GM23338 (cell line): ENCODE results near the gene MOK. TPM values are rescaled to one million over a fixed set of nuclear protein-coding genes. Genes with fewer than 3 reads are reported as not detected.

Source experiments
- ATAC-seq: fragments of 200-7000 bp; cut with Tn5 transposase; 3 replicates; pipeline ENCODE4 v1.9.1; 2020
- DNase-seq: peaks from one replicate; pipeline ENCODE4 v3.0.0-alpha.2; 2015; ENCODE audit warnings: low spot score
- H2AFZ ChIP-seq: fragments of 200-600 bp; sonication (generic); 2 replicates; pipeline ENCODE4 v1.8.0; 2016; ENCODE audit warnings: antibody characterized with exemption, mild to moderate bottlenecking, moderate library complexity
- H3F3A ChIP-seq: fragments of 200-600 bp; sonication (generic); replicated peaks from 2 replicates; pipeline ENCODE4 v1.8.0; 2017; ENCODE audit warnings: antibody characterized with exemption, mixed run types, low read depth
- H3K27ac ChIP-seq: fragments of 200-600 bp; sonication (generic); 2 replicates; pipeline ENCODE4 v1.6.1; 2016; ENCODE audit warnings: low read depth
- H3K27me3 ChIP-seq: fragments of 200-600 bp; sonication (generic); 2 replicates; pipeline ENCODE4 v1.8.0; 2016; ENCODE audit warnings: mild to moderate bottlenecking, mixed run types, moderate library complexity; ENCODE audit not compliant: insufficient read depth
- H3K36me3 ChIP-seq: fragments of 200-600 bp; sonication (generic); 2 replicates; pipeline ENCODE4 v1.8.0; 2016; ENCODE audit warnings: mild to moderate bottlenecking; ENCODE audit not compliant: insufficient read depth
- H3K4me1 ChIP-seq: fragments of 200-600 bp; sonication (generic); 2 replicates; pipeline ENCODE4 v1.8.0; 2016; ENCODE audit warnings: mild to moderate bottlenecking, moderate library complexity; ENCODE audit not compliant: insufficient read depth
- H3K4me2 ChIP-seq: fragments of 200-600 bp; sonication (generic); 2 replicates; pipeline ENCODE4 v1.7.1; 2017; ENCODE audit warnings: mixed run types
- H3K4me3 ChIP-seq: fragments of 200-600 bp; sonication (generic); 2 replicates; pipeline ENCODE4 v1.6.1; 2016; ENCODE audit warnings: mixed run types
- H3K79me2 ChIP-seq: fragments of 200-600 bp; sonication (generic); replicated peaks from 2 replicates; pipeline ENCODE4 v1.8.0; 2017; ENCODE audit warnings: mild to moderate bottlenecking; ENCODE audit not compliant: insufficient read depth
- H3K9me2 ChIP-seq: fragments of 200-600 bp; sonication (generic); 2 replicates; pipeline ENCODE4 v1.8.0; 2017; ENCODE audit not compliant: insufficient read depth
- H4K20me1 ChIP-seq: fragments of 200-600 bp; sonication (generic); replicated peaks from 2 replicates; pipeline ENCODE4 v1.8.0; 2017; ENCODE audit warnings: mild to moderate bottlenecking; ENCODE audit not compliant: insufficient read depth
- H3K27ac Mint-ChIP-seq: 2 replicates; pipeline ENCODE4 v1.8.0; 2020; ENCODE audit warnings: inconsistent platforms, mild to moderate bottlenecking, moderate library complexity, mixed read lengths
- H3K27me3 Mint-ChIP-seq: 3 replicates; pipeline ENCODE4 v1.8.0; 2022; ENCODE audit warnings: low read depth, mild to moderate bottlenecking, moderate library complexity, mixed read lengths, inconsistent platforms; ENCODE audit not compliant: insufficient read depth, poor library complexity
- H3K36me3 Mint-ChIP-seq: 3 replicates; pipeline ENCODE4 v1.8.0; 2021; ENCODE audit warnings: low read depth, mild to moderate bottlenecking, inconsistent platforms, moderate library complexity, mixed read lengths
- H3K4me1 Mint-ChIP-seq: 3 replicates; pipeline ENCODE4 v1.8.0; 2020; ENCODE audit warnings: mild to moderate bottlenecking, inconsistent platforms, mixed read lengths
- H3K4me3 Mint-ChIP-seq: 3 replicates; pipeline ENCODE4 v1.8.0; 2021; ENCODE audit warnings: moderate library complexity, mild to moderate bottlenecking, inconsistent platforms, mixed read lengths
- H3K9me3 Mint-ChIP-seq: 3 replicates; pipeline ENCODE4 v1.8.0; 2020; ENCODE audit warnings: moderate library complexity, mild to moderate bottlenecking, inconsistent platforms, mixed read lengths
- CREB1 ChIP-seq: fragments of 250-450 bp; sonication (Bioruptor Pico); IDR thresholded peaks from 2 replicates; pipeline ENCODE4 v1.5.0; 2020; ENCODE audit warnings: low read depth, mild to moderate bottlenecking, moderate library complexity
- CTCF ChIP-seq, 2 experiments: fragments of 200-600 bp in 1 of 2; sonication (generic) in 1 of 2; conservative IDR thresholded peaks; 2 replicates each; pipeline versions ENCODE4 v1.5.1 to v1.6.1; 2016 to 2017; ENCODE audit warnings: antibody characterized with exemption in 2 of 2, low read depth in 2 of 2, mild to moderate bottlenecking in 2 of 2, moderate library complexity in 1 of 2
- EZH2 ChIP-seq: fragments of 200-600 bp; sonication (generic); IDR thresholded peaks from one replicate; pipeline ENCODE4 v1.8.0; 2017; ENCODE audit warnings: antibody characterized with exemption, mild to moderate bottlenecking, low read depth; ENCODE audit not compliant: unreplicated experiment
- EZH2phosphoT487 ChIP-seq: fragments of 200-600 bp; sonication (generic); IDR thresholded peaks from one replicate; pipeline ENCODE4 v1.8.1; 2018; ENCODE audit warnings: antibody characterized with exemption; ENCODE audit not compliant: unreplicated experiment
- JUNB ChIP-seq: IDR thresholded peaks from one replicate; pipeline ENCODE4 v1.6.1; 2016; ENCODE audit warnings: antibody characterized with exemption; ENCODE audit not compliant: unreplicated experiment
- NANOG ChIP-seq: IDR thresholded peaks from 2 replicates; pipeline ENCODE4 v1.6.1; 2016; ENCODE audit warnings: antibody characterized with exemption, borderline replicate concordance
- POLR2AphosphoS5 ChIP-seq: IDR thresholded peaks from 2 replicates; pipeline ENCODE4 v1.6.1; 2016; ENCODE audit warnings: antibody characterized with exemption, low read depth
- REST ChIP-seq: IDR thresholded peaks from one replicate; pipeline ENCODE4 v1.6.1; 2018; ENCODE audit warnings: antibody characterized with exemption; ENCODE audit not compliant: unreplicated experiment
- STAT1 ChIP-seq: IDR thresholded peaks from one replicate; pipeline ENCODE4 v1.6.1; 2016; ENCODE audit warnings: antibody characterized with exemption; ENCODE audit not compliant: unreplicated experiment
- ZNF114 ChIP-seq: fragments of 250-450 bp; sonication (Bioruptor Pico); IDR thresholded peaks from 2 replicates; pipeline ENCODE4 v1.5.0; 2020; ENCODE audit warnings: mild to moderate bottlenecking, moderate library complexity
- ZNF331 ChIP-seq: fragments of 250-450 bp; sonication (Bioruptor Pico); IDR thresholded peaks from 2 replicates; pipeline ENCODE4 v1.5.0; 2020; ENCODE audit warnings: low read depth, mild to moderate bottlenecking, moderate library complexity
- ZNF462 ChIP-seq: fragments of 250-450 bp; sonication (Bioruptor Pico); IDR thresholded peaks from 2 replicates; pipeline ENCODE4 v1.5.0; 2020; ENCODE audit warnings: mild to moderate bottlenecking, moderate library complexity
- polyA plus RNA-seq: library from polyadenylated mRNA; unstranded; fragments of >200 nt; fragmentation: Nextera tagmentation; extraction: Ambion mirVana; gene quantifications from 2 replicates; pipeline ENCODE4 v1.2.1, GENCODE V29; 2016
- total RNA-seq: library from RNA; depleted of rRNA; stranded (reverse); fragments of >200 nt; shearing (Covaris generic); gene quantifications from 2 replicates; pipeline ENCODE4 v1.2.3, GENCODE V29; 2014
- TF ChIP-seq, protein P1 (sequence below): IDR thresholded peaks from 2 replicates; pipeline ENCODE4 v1.6.1; 2016; ENCODE audit warnings: antibody characterized with exemption

Gene MOK
- total and polyA plus RNA-seq, 2 experiments from 2014 or later: 3.1 TPM

DNA sequence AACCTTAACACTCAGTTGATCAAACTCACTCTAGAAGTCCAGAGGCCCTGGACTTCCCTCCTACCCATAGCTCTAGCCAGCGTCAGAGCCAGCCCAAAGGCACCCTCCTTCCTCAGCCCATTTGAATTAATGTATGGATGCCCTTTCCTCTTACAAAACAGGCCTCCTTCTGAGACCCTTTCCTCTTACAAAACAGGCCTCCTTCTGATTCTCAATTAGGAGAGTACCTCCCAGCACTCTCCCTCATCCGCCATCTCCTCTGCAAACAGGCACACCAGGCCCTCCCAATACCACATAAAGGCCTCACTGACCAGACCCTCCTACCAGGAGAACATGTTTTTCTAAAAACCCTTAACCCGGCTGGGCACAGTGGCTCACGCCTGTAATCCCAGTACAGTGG, 65.7 kb downstream of the MOK start:
- H3K27me3 Mint-ChIP-seq: no peaks in the 10 kb centered on the region
- no peak overlapping the region for H3K27ac Mint-ChIP-seq
- DNase-seq: no peak
- Histone ChIP-seq H2AFZ (no peak overlapping the region), H3K4me3 (no peak overlapping the region), H3K4me1 (peaks cover 11% of the 10 kb centered on the region), H3K27ac (no peak overlapping the region), H3F3A (no peaks in the 10 kb centered on the region), H4K20me1 (no peaks in the 10 kb centered on the region), H3K9me2 (no peaks in the 10 kb centered on the region), H3K4me2 (no peak overlapping the region), H3K79me2 (no peaks in the 10 kb centered on the region), H3K27me3 (no peaks in the 10 kb centered on the region), H3K36me3 (no peaks in the 10 kb centered on the region)
- ATAC-seq: no peak
- no peak overlapping the region for H3K4me3 Mint-ChIP-seq
- TF ChIP-seq REST (no peak), CREB1 (CRISPR knock-in tag) (no peak), POLR2AphosphoS5 (no peak), ZNF462 (CRISPR knock-in tag) (no peak), STAT1 (no peak), JUNB (no peak), EZH2 (no peak), ZNF331 (CRISPR knock-in tag) (no peak), NANOG (no peak), EZH2phosphoT487 (no peak), ZNF114 (CRISPR knock-in tag) (no peak), CTCF (conservative IDR thresholded peaks at IDR 0.05; ENCODE audit: low read depth in 2 of 2) (no peak)
- TF ChIP-seq, protein P1, sequence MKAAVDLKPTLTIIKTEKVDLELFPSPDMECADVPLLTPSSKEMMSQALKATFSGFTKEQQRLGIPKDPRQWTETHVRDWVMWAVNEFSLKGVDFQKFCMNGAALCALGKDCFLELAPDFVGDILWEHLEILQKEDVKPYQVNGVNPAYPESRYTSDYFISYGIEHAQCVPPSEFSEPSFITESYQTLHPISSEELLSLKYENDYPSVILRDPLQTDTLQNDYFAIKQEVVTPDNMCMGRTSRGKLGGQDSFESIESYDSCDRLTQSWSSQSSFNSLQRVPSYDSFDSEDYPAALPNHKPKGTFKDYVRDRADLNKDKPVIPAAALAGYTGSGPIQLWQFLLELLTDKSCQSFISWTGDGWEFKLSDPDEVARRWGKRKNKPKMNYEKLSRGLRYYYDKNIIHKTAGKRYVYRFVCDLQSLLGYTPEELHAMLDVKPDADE: no peak
- peaks cover 3% of the 10 kb centered on the region; the same call in 1 of the 3 replicates for H3K36me3 Mint-ChIP-seq
- no peaks in the 10 kb centered on the region; the same call in 2 of the 3 replicates for H3K9me3 Mint-ChIP-seq
- H3K4me1 Mint-ChIP-seq: no peaks in the 10 kb centered on the region; the same call in 2 of the 3 replicates
